HUES64 (cell line): ENCODE measurements around the gene FURIN.
"Not testable (repeated sequence)": the region's sequence is repeated elsewhere in the genome, so short reads cannot be mapped to it uniquely, and the experiment has no call there.

Source experiments
- H3K27ac ChIP-seq: 2 replicates; pipeline ENCODE4 v1.7.0; 2013; ENCODE audit warnings: low read depth, low read length, inconsistent platforms
- H3K27me3 ChIP-seq: 2 replicates; pipeline ENCODE4 v1.6.1; 2013; ENCODE audit warnings: mild to moderate bottlenecking, low read length; ENCODE audit not compliant: insufficient read depth
- H3K36me3 ChIP-seq: 2 replicates; pipeline ENCODE4 v1.6.1; 2013; ENCODE audit warnings: mild to moderate bottlenecking, low read length; ENCODE audit not compliant: insufficient read depth
- H3K4me1 ChIP-seq: 2 replicates; pipeline ENCODE4 v1.6.1; 2013; ENCODE audit warnings: mild to moderate bottlenecking, low read length, moderate library complexity; ENCODE audit not compliant: insufficient read depth
- H3K4me3 ChIP-seq: 2 replicates; pipeline ENCODE4 v1.5.1; 2013; ENCODE audit warnings: mild to moderate bottlenecking, low read length, moderate library complexity
- H3K9ac ChIP-seq: 2 replicates; pipeline ENCODE4 v1.6.1; 2013; ENCODE audit warnings: mild to moderate bottlenecking, low read depth, low read length
- H3K9me3 ChIP-seq: 2 replicates; pipeline ENCODE4 v1.6.1; 2013; ENCODE audit warnings: low read depth, low read length; ENCODE audit not compliant: insufficient read depth
- WGBS: fragments of 150-250, 120-280 bp; methylation state at CpG from one replicate; pipeline ENCODE4 v1.1.7; 2013; ENCODE audit warnings: missing lambda C conversion rate; 5-methylcytosine and 5-hydroxymethylcytosine counted together

The FURIN gene

GRCh38 chr15:90871716-90872485, 3.5 kb downstream of the FURIN start:
- whole genome bisulfite sequencing = under 1% methylated on average over 77 of the region's 77 CpGs
- Histone ChIP-seq H3K4me1 (peaks cover 50% of the 10 kb centered on the region), H3K27ac (peak overlapping the region; percentile 48; the same call in 1 of the 2 replicates), H3K36me3 (peaks cover 12% of the 10 kb centered on the region), H3K9ac (peak overlapping the region; percentile 77), H3K27me3 (no peaks in the 10 kb centered on the region), H3K9me3 (no peaks in the 10 kb centered on the region), H3K4me3 (peak overlapping the region; percentile 77)

- H3K36me3 ChIP-seq = peaks cover 20% of the 10 kb centered on the region
Measured at GRCh38 chr15:90872486-90873184, 4.2 kb downstream of the FURIN start.

GRCh38 chr15:90873488-90873997, 5.2 kb downstream of the FURIN start:
- no peaks in the 10 kb centered on the region for H3K9me3 ChIP-seq
- no peak overlapping the region for H3K9ac ChIP-seq
- WGBS = 78% methylated on average over 6 of the region's 6 CpGs
- peaks cover 49% of the 10 kb centered on the region for H3K4me1 ChIP-seq
- H3K27ac ChIP-seq = peak overlapping the region; percentile 54; the same call in 1 of the 2 replicates
- peak overlapping the region; percentile 77; the same call in 1 of the 2 replicates for H3K4me3 ChIP-seq
- H3K36me3 ChIP-seq = peaks cover 28% of the 10 kb centered on the region
- no peaks in the 10 kb centered on the region for H3K27me3 ChIP-seq

More at GRCh38 chr15:90872486-90873184, 4.2 kb downstream of the FURIN start:
- no peaks in the 10 kb centered on the region for H3K9me3 ChIP-seq
- peaks cover 50% of the 10 kb centered on the region for H3K4me1 ChIP-seq
- H3K27ac ChIP-seq = peak overlapping the region; percentile 48
- H3K27me3 ChIP-seq = no peaks in the 10 kb centered on the region
- peak overlapping the region; percentile 77 for H3K4me3 ChIP-seq
- H3K9ac ChIP-seq = peak overlapping the region; percentile 77; the same call in 1 of the 2 replicates
- 41% methylated on average over 11 of the region's 12 CpGs for WGBS

GRCh38 chr15:90873998-90874605, 5.7 kb downstream of the FURIN start:
- Histone ChIP-seq H3K36me3 (peaks cover 33% of the 10 kb centered on the region), H3K4me1 (peaks cover 43% of the 10 kb centered on the region), H3K4me3 (peak overlapping the region; percentile 11; the same call in 1 of the 2 replicates), H3K27me3 (no peaks in the 10 kb centered on the region), H3K9ac (no peak overlapping the region), H3K27ac (peak overlapping the region; percentile 54; the same call in 1 of the 2 replicates), H3K9me3 (no peaks in the 10 kb centered on the region)
- 40% methylated on average over 15 of the region's 15 CpGs for WGBS

- H3K36me3 ChIP-seq = peaks cover 42% of the 10 kb centered on the region
- H3K27me3 ChIP-seq, H3K9ac ChIP-seq, H3K9me3 ChIP-seq, H3K4me3 ChIP-seq, H3K27ac ChIP-seq: not testable (repeated sequence)
- peaks cover 35% of the 10 kb centered on the region for H3K4me1 ChIP-seq
- 95% methylated on average over 9 of the region's 9 CpGs for WGBS
Measured at GRCh38 chr15:90874986-90875385, 6.6 kb downstream of the FURIN start.

GRCh38 chr15:90875549-90875981, 7.2 kb downstream of the FURIN start:
- WGBS = 95% methylated on average over 12 of the region's 12 CpGs
- Histone ChIP-seq H3K9me3 (no peaks in the 10 kb centered on the region), H3K4me1 (peaks cover 29% of the 10 kb centered on the region), H3K27ac (no peak overlapping the region), H3K4me3 (no peak overlapping the region), H3K36me3 (peaks cover 47% of the 10 kb centered on the region), H3K9ac (no peak overlapping the region), H3K27me3 (no peaks in the 10 kb centered on the region)

GRCh38 chr15:90876046-90876445, 7.7 kb downstream of the FURIN start:
- WGBS = 95% methylated on average over 20 of the region's 20 CpGs
- no peak overlapping the region for H3K9ac ChIP-seq
- H3K4me1 ChIP-seq = peaks cover 25% of the 10 kb centered on the region
- H3K9me3 ChIP-seq = no peaks in the 10 kb centered on the region
- no peak overlapping the region for H3K27ac ChIP-seq
- H3K4me3 ChIP-seq = no peak overlapping the region
- H3K36me3 ChIP-seq = peaks cover 49% of the 10 kb centered on the region
- no peaks in the 10 kb centered on the region for H3K27me3 ChIP-seq

GRCh38 chr15:90876512-90877170, 8.3 kb downstream of the FURIN start:
- Histone ChIP-seq H3K4me1 (peaks cover 25% of the 10 kb centered on the region), H3K9ac (no peak overlapping the region), H3K36me3 (peaks cover 49% of the 10 kb centered on the region), H3K9me3 (no peaks in the 10 kb centered on the region), H3K4me3 (no peak overlapping the region), H3K27ac (no peak overlapping the region), H3K27me3 (no peaks in the 10 kb centered on the region)
- WGBS = 95% methylated on average over 14 of the region's 15 CpGs

- 93% methylated on average over 14 of the region's 14 CpGs for WGBS
- no peak overlapping the region for H3K27ac ChIP-seq
- peaks cover 49% of the 10 kb centered on the region for H3K36me3 ChIP-seq
Measured at GRCh38 chr15:90877315-90877714, 8.9 kb downstream of the FURIN start.

GRCh38 chr15:90877996-90878395, 9.6 kb downstream of the FURIN start:
- Histone ChIP-seq H3K4me3 (no peak overlapping the region), H3K9ac (no peak overlapping the region), H3K27me3 (no peaks in the 10 kb centered on the region), H3K9me3 (no peaks in the 10 kb centered on the region), H3K36me3 (peaks cover 49% of the 10 kb centered on the region), H3K27ac (no peak overlapping the region), H3K4me1 (peaks cover 17% of the 10 kb centered on the region)
- WGBS = 95% methylated on average over 13 of the region's 14 CpGs

More at GRCh38 chr15:90877315-90877714, 8.9 kb downstream of the FURIN start:
- Histone ChIP-seq H3K4me1 (peaks cover 23% of the 10 kb centered on the region), H3K9ac (no peak overlapping the region), H3K9me3 (no peaks in the 10 kb centered on the region), H3K27me3 (no peaks in the 10 kb centered on the region), H3K4me3 (no peak overlapping the region)
